Measurements from ENCODE around the gene GSE1. TPM values are rescaled to one million over a fixed set of nuclear protein-coding genes. Genes with fewer than 3 reads are reported as not detected.

GSE1 gene
- total and polyA plus RNA-seq, 11 donors: 18.1 to 48.4 (median 37.1) TPM

- TF ChIP-seq, protein P1, sequence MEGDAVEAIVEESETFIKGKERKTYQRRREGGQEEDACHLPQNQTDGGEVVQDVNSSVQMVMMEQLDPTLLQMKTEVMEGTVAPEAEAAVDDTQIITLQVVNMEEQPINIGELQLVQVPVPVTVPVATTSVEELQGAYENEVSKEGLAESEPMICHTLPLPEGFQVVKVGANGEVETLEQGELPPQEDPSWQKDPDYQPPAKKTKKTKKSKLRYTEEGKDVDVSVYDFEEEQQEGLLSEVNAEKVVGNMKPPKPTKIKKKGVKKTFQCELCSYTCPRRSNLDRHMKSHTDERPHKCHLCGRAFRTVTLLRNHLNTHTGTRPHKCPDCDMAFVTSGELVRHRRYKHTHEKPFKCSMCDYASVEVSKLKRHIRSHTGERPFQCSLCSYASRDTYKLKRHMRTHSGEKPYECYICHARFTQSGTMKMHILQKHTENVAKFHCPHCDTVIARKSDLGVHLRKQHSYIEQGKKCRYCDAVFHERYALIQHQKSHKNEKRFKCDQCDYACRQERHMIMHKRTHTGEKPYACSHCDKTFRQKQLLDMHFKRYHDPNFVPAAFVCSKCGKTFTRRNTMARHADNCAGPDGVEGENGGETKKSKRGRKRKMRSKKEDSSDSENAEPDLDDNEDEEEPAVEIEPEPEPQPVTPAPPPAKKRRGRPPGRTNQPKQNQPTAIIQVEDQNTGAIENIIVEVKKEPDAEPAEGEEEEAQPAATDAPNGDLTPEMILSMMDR (IDR thresholded peaks at IDR 0.05): no peak
- no peak for TF ChIP-seq POLR2A (IDR thresholded peaks at IDR 0.05)
- Histone ChIP-seq H3K9me3 (peaks cover 0 to 10% (median 6%) of the 10 kb centered on the region in 12 donors), H3K4me1 (peaks cover 0 to 33% (median 8%) of the 10 kb centered on the region in 12 donors), H3K27me3 (no peaks in the 10 kb centered on the region), H3K36me3 (no peaks in the 10 kb centered on the region), H3K27ac (no peak overlapping the region), H3K4me3 (no peak overlapping the region)
- no peak for DNase-seq
- ATAC-seq: no peak
- intact Hi-C loops (cut with DNase I): loop anchor here (2.0 to 10.0 kb wide), 14 partner anchors 39 to 611 kb away; partner anchors contain the start of gene CIBAR2 (in 1 of the 10)
- 33 to 53% (median 40%) methylated on average over 9 of the region's 9 CpGs for WGBS, 4 donors
Observed at GRCh38 chr16:85716022-85716679, 103.0 kb downstream of the GSE1 start.

- TF ChIP-seq POLR2A (IDR thresholded peaks at IDR 0.05): no peak
- TF ChIP-seq, protein P1 (IDR thresholded peaks at IDR 0.05): no peak
- Histone ChIP-seq H3K27ac (no peak overlapping the region), H3K9me3 (peaks cover 0 to 10% (median 6%) of the 10 kb centered on the region in 12 donors), H3K27me3 (no peaks in the 10 kb centered on the region), H3K4me1 (peaks cover 0 to 33% (median 8%) of the 10 kb centered on the region in 12 donors), H3K4me3 (no peak overlapping the region), H3K36me3 (no peaks in the 10 kb centered on the region)
- ATAC-seq: no peak
- intact Hi-C loops (cut with DNase I): loop anchor here (2.0 to 10.0 kb wide), 14 partner anchors 39 to 612 kb away; partner anchors contain the start of gene CIBAR2 (in 1 of the 10)
- DNase-seq: no peak
- WGBS, 4 donors: 37 to 60% (median 53%) methylated on average over 3 of the region's 3 CpGs
Observed at GRCh38 chr16:85716680-85717038, 103.5 kb downstream of the GSE1 start.

GRCh38 chr16:85717393-85718152, 104.5 kb downstream of the GSE1 start:
- DNase-seq (peak; percentile 60 to 78 (median 62)), ATAC-seq (peak; percentile 58 to 61 (median 60))
- H3K36me3 ChIP-seq: no peaks in the 10 kb centered on the region
- peaks cover 0 to 2% (median 0%) of the 10 kb centered on the region in 12 donors for H3K9me3 ChIP-seq
- peaks cover 0 to 33% (median 8%) of the 10 kb centered on the region in 12 donors for H3K4me1 ChIP-seq
- no peaks in the 10 kb centered on the region for H3K27me3 ChIP-seq
- intact Hi-C loops (cut with DNase I): loop anchor here (2.0 to 10.0 kb wide), 15 partner anchors 40 to 613 kb away; partner anchors contain the start of gene CIBAR2 (in 1 of the 10)
- 36 to 52% (median 43%) methylated on average over 9 to 21 of the region's 21 CpGs for WGBS, 4 donors
- TF ChIP-seq POLR2A (IDR thresholded peaks at IDR 0.05): no peak
- TF ChIP-seq, protein P1 (IDR thresholded peaks at IDR 0.05): peak; percentile 64 to 84 (median 79)
- H3K4me3 ChIP-seq: no peak overlapping the region
- H3K27ac ChIP-seq: no peak overlapping the region

DNA sequence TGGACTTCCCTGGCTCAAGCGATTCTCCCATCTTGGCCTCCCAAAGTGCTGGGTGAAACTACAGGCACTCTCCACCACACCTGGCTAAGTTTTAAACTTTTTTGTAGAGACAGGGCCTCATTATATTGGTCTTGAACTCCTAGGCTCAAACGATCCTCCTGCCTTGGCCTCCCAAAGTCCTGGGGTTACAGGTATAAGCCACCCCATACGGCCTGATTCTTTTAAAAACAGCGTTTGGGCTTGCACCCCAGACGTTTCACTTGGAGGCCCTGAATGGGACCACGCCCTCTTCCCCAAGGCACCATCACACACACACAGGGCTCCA, 105.0 kb downstream of the GSE1 start:
- Histone ChIP-seq H3K27ac (no peak overlapping the region), H3K4me1 (peaks cover 0 to 33% (median 8%) of the 10 kb centered on the region in 12 donors), H3K27me3 (no peaks in the 10 kb centered on the region), H3K9me3 (no peaks in the 10 kb centered on the region), H3K36me3 (no peaks in the 10 kb centered on the region), H3K4me3 (no peak overlapping the region)
- ATAC-seq (no peak), DNase-seq (no peak)
- intact Hi-C loops (cut with DNase I): loop anchor here (2.0 to 10.0 kb wide), 14 partner anchors 41 to 613 kb away; partner anchors contain the start of gene CIBAR2 (in 1 of the 10)
- no peak for TF ChIP-seq POLR2A (IDR thresholded peaks at IDR 0.05)
- TF ChIP-seq, protein P1 (IDR thresholded peaks at IDR 0.05): peak in 1 of 12 donors; percentile 17
- 38 to 49% (median 48%) methylated on average over 6 of the region's 6 CpGs for WGBS, 4 donors
